ENCODE data around the gene APOF. TPM values are rescaled to one million over a fixed set of nuclear protein-coding genes. Genes with fewer than 3 reads are reported as not detected.

APOF gene
- total and polyA plus RNA-seq, 9 of the 15 experiments (the other 6 are each of a cell fraction or from before 2014, with no cell fraction given): 0.09 to 0.15 (median 0.12) TPM; not detected in 5

- peak; percentile 90 for TF ChIP-seq REST (IDR thresholded peaks at IDR 0.05; ENCODE audit: borderline replicate concordance)
- 0 out of 2 replicates have a peak, but pooled peaks have one; percentile 44 for TF ChIP-seq REST (CRISPR knock-in tag; IDR thresholded peaks at IDR 0.05; ENCODE audit: low read depth)
- TF ChIP-seq CBFA2T3 (IDR thresholded peaks at IDR 0.05): no peak
- TF ChIP-seq ZNF639 (CRISPR knock-in tag; conservative IDR thresholded peaks at IDR 0.05 in 1 of 2, IDR thresholded peaks at IDR 0.05 in 1 of 2): peak in 1 of 2 experiments; percentile 66; a peak in 1 of 4 replicates
- peak; percentile 77 for TF ChIP-seq NR2C1 (IDR thresholded peaks at IDR 0.05)
- peak; percentile 89 for TF ChIP-seq NR2C1 (tag; IDR thresholded peaks at IDR 0.05)
- 0 out of 2 replicates have a peak, but pooled peaks have one; percentile 43 for TF ChIP-seq PML (IDR thresholded peaks at IDR 0.05; ENCODE audit: low read length)
- TF ChIP-seq ZNF277 (CRISPR knock-in tag; IDR thresholded peaks at IDR 0.05; ENCODE audit: borderline replicate concordance): no peak
- TF ChIP-seq SNRNP70 (optimal IDR thresholded peaks at IDR 0.05; ENCODE audit: low read depth, low read length): no peak
- TF ChIP-seq MBD2 (IDR thresholded peaks at IDR 0.05; ENCODE audit: borderline replicate concordance, low read depth): peak; percentile 60; the same call in 1 of the 2 replicates
- TF ChIP-seq CEBPG (CRISPR knock-in tag; IDR thresholded peaks at IDR 0.05): peak; percentile 45; the same call in 1 of the 2 replicates
- TF ChIP-seq CEBPG (tag; conservative IDR thresholded peaks at IDR 0.05 in 1 of 2, IDR thresholded peaks at IDR 0.05 in 1 of 2): no peak
- TF ChIP-seq ZNF431 (CRISPR knock-in tag; IDR thresholded peaks at IDR 0.05): no peak; the same call in 1 of the 2 replicates
These were observed 46.8 kb downstream of the APOF start, which contains the start of gene CNPY2 (continued) for GRCh38 chr12:56315622-56316473.

All from K562 (cell line).